ENCODE data around the gene CHRND.

DNA sequence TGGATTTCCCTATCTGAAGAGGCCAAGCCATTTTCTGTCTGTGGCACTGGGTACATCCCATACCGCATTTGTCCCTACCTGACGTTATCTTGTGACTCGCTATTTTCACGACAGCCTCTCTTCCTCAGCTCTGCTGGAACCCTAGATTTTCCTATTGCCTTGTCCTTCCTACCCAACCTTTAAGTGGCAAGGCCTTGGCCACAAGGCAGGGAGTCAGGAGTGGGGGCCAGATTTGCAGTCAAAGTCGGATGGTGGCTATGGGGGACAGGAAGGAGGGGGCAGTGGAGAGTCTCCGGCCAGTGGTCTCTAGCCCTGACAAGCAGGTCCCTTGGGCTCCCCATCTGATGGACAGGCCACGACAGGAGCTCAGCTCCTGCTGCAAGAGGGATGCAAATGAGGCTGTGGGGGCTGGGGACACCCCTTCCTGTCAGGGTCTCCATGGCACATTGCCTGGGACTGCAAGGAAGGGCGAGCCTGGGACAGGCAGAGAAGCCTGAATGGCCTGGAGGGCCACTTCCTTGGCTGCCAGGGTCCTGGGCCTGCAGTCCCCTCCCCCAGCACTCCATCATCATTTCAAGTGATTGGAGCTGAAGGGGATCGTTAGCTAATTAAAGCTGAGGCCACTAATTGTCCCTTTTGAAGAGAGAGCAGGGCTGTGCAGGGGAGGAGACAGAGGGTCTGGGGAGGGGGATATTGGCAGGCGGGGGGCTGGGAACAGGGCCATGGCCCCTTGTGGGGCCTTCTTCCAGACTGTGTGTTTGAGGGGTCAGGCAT lies 32.1 kb upstream of the CHRND start:
- no peak for TF ChIP-seq EZH2 (IDR thresholded peaks at IDR 0.05; ENCODE audit: low read depth)
- TF ChIP-seq, protein P1, sequence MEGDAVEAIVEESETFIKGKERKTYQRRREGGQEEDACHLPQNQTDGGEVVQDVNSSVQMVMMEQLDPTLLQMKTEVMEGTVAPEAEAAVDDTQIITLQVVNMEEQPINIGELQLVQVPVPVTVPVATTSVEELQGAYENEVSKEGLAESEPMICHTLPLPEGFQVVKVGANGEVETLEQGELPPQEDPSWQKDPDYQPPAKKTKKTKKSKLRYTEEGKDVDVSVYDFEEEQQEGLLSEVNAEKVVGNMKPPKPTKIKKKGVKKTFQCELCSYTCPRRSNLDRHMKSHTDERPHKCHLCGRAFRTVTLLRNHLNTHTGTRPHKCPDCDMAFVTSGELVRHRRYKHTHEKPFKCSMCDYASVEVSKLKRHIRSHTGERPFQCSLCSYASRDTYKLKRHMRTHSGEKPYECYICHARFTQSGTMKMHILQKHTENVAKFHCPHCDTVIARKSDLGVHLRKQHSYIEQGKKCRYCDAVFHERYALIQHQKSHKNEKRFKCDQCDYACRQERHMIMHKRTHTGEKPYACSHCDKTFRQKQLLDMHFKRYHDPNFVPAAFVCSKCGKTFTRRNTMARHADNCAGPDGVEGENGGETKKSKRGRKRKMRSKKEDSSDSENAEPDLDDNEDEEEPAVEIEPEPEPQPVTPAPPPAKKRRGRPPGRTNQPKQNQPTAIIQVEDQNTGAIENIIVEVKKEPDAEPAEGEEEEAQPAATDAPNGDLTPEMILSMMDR (conservative IDR thresholded peaks at IDR 0.05): no peak

Measured in PC-9 (cell line).